ENCODE measurements around the gene TAF1B. TPM values are rescaled to one million over a fixed set of nuclear protein-coding genes. Genes with fewer than 3 reads are reported as not detected.

The TAF1B gene
- 10.1 TPM for polyA plus RNA-seq (2013)

GRCh38 chr2:9843229-9844035, at the start of gene TAF1B:
Gene TAF1B, plus strand, starts transcription at chr2:9843474. Its CDS starts 68 bp downstream, at chr2:9843542.
- peaks cover 8 to 21% (median 16%) of the 10 kb centered on the region in 4 experiments for H3K4me1 ChIP-seq (ENCODE audit: control extremely low read depth in 1 of 4, control insufficient read depth in 4 of 4, insufficient read depth in 4 of 4, low read length in 3 of 4)
- H3K27ac ChIP-seq (ENCODE audit: insufficient read depth in 1 of 2, low read depth in 1 of 2, low read length in 2 of 2, poor library complexity in 1 of 2, severe bottlenecking in 2 of 2), result peak within 1 kb of the TSS in 1 of 2 experiments; percentile 74
- no peaks in the 10 kb centered on the region for H3K27me3 ChIP-seq (replicated peaks in 2 of 5; ENCODE audit: control insufficient read depth in 4 of 5, insufficient read depth in 5 of 5, low read length in 4 of 5)
- H3K36me3 ChIP-seq (ENCODE audit: control insufficient read depth in 4 of 4, insufficient read depth in 4 of 4, low read length in 3 of 4), result peaks cover 0 to 16% (median 3%) of the 10 kb centered on the region in 4 experiments
- ChIA-PET CTCF (interaction anchor here (0.8 to 2.1 kb wide), 6 partner anchors 12 to 44 kb away, joined by 3 to 9 read pairs (median 4); no protein-coding TSS in a partner anchor), POLR2A (interaction anchor here (0.6 to 1.2 kb wide), 3 partner anchors 200 to 1751 kb away, joined by 3 to 7 read pairs (median 3); partner anchors contain the start of gene KLF11)
- WGBS (ENCODE audit: insufficient coverage), result 1% methylated on average over 37 of the region's 70 CpGs
- H3K9me3 ChIP-seq (ENCODE audit: control extremely low read depth in 1 of 5, control insufficient read depth in 4 of 5, insufficient read depth in 2 of 5, low read depth in 1 of 5, low read length in 4 of 5), result no peaks in the 10 kb centered on the region
- H3K4me3 ChIP-seq (ENCODE audit: control insufficient read depth in 1 of 7, extremely low read depth in 1 of 7, insufficient read depth in 4 of 7, low read depth in 2 of 7, low read length in 6 of 7), result peak within 1 kb of the TSS; percentile 72 to 95 (median 78)
- peak; percentile 95 to 98 (median 97) for DNase-seq

DNA sequence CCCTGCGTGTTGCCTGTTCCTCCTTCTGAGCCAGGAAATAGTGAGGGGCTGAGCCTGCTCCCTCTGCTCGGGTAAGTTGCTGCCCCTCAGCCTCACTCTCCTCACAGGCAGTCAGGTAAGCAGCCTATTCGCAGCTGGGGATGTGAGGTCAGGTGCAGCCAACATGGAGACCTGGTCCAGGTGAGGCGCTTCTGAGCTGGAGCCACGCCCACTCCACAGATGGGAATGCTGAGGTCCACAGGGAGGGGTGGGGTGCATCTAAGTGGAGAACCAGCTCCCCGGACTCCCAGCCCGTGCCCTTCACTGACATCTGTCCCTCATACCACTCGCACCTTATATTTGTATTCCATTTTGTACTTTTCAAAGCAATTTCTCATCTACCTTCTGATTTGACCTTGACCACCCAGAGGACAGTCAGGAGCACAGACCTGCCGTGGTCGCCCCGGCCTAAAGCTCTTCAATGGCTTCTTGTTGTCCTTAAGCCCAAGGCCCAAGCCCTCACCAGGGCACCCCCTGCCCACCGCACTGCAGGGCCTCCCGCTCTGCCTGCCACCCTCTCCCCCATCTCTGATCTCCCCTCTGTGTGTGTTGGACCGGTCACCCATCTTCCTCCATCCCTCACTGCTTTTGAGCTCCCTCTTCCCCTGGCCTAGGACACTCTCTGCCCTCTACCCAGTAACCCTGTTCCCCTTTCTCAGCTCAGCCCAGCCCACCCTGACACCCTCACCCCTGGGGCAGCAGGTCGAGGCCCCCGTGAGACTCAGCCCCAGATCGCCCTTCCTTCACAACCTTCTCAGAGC, 49.2 kb upstream of the TAF1B start:
- CTCF ChIA-PET, result interaction anchor here (1.0 to 1.2 kb wide), 2 partner anchors 25 to 238 kb away, joined by 3 to 4 read pairs; partner anchors contain the start of gene ADAM17
- no peak for DNase-seq
- Histone ChIP-seq H3K9me3 (ENCODE audit: control extremely low read depth in 1 of 5, control insufficient read depth in 4 of 5, insufficient read depth in 2 of 5, low read depth in 1 of 5, low read length in 4 of 5) (no peaks in the 10 kb centered on the region), H3K4me1 (ENCODE audit: control extremely low read depth in 1 of 4, control insufficient read depth in 4 of 4, insufficient read depth in 4 of 4, low read length in 3 of 4) (peaks cover 2 to 23% (median 18%) of the 10 kb centered on the region in 4 experiments), H3K27ac (ENCODE audit: insufficient read depth in 1 of 2, low read depth in 1 of 2, low read length in 2 of 2, poor library complexity in 1 of 2, severe bottlenecking in 2 of 2) (no peak overlapping the region), H3K27me3 (replicated peaks in 2 of 5; ENCODE audit: control insufficient read depth in 4 of 5, insufficient read depth in 5 of 5, low read length in 4 of 5) (no peaks in the 10 kb centered on the region), H3K36me3 (ENCODE audit: control insufficient read depth in 4 of 4, insufficient read depth in 4 of 4, low read length in 3 of 4) (no peaks in the 10 kb centered on the region), H3K4me3 (ENCODE audit: control insufficient read depth in 1 of 7, extremely low read depth in 1 of 7, insufficient read depth in 4 of 7, low read depth in 2 of 7, low read length in 6 of 7) (no peak overlapping the region)
- 90% methylated on average over 16 of the region's 17 CpGs for WGBS (ENCODE audit: insufficient coverage)
- POLR2A ChIA-PET, result no interaction called here

DNA sequence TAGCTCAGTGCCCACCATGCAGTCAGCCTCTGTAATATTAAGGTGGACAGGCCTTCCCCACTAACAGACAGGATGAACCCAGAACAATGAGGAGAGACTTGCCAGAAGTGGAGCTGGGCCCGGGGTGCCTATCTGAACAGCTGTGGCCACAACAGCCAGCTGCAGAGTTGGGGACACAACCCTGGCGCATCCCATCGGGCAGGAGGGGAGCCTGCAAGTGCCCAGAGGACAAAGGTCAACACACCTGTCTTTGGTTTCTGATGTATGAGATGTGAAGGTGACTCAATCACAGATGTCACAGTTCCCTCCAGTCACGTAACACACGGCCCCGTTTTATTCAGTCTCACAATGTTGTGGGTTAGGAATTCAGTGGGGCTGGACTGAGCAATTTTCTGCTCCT, 48.2 kb upstream of the TAF1B start:
- no peaks in the 10 kb centered on the region for H3K36me3 ChIP-seq (ENCODE audit: control insufficient read depth in 4 of 4, insufficient read depth in 4 of 4, low read length in 3 of 4)
- H3K27ac ChIP-seq (ENCODE audit: insufficient read depth in 1 of 2, low read depth in 1 of 2, low read length in 2 of 2, poor library complexity in 1 of 2, severe bottlenecking in 2 of 2), result no peak overlapping the region
- no peaks in the 10 kb centered on the region for H3K27me3 ChIP-seq (replicated peaks in 2 of 5; ENCODE audit: control insufficient read depth in 4 of 5, insufficient read depth in 5 of 5, low read length in 4 of 5)
- ChIA-PET POLR2A (no interaction called here), CTCF (interaction anchor here (1.2 kb wide), 1 partner anchor 239 kb away, joined by 3 read pairs; the partner anchor contains the start of gene ADAM17)
- peaks cover 3 to 32% (median 26%) of the 10 kb centered on the region in 4 experiments for H3K4me1 ChIP-seq (ENCODE audit: control extremely low read depth in 1 of 4, control insufficient read depth in 4 of 4, insufficient read depth in 4 of 4, low read length in 3 of 4)
- H3K4me3 ChIP-seq (ENCODE audit: control insufficient read depth in 1 of 7, extremely low read depth in 1 of 7, insufficient read depth in 4 of 7, low read depth in 2 of 7, low read length in 6 of 7), result no peak overlapping the region
- no peak for DNase-seq
- H3K9me3 ChIP-seq (ENCODE audit: control extremely low read depth in 1 of 5, control insufficient read depth in 4 of 5, insufficient read depth in 2 of 5, low read depth in 1 of 5, low read length in 4 of 5), result no peaks in the 10 kb centered on the region
- WGBS (ENCODE audit: insufficient coverage), result 79% methylated on average over 4 of the region's 6 CpGs

- Histone ChIP-seq H3K36me3 (ENCODE audit: control insufficient read depth in 4 of 4, insufficient read depth in 4 of 4, low read length in 3 of 4) (no peaks in the 10 kb centered on the region), H3K27ac (ENCODE audit: insufficient read depth in 1 of 2, low read depth in 1 of 2, low read length in 2 of 2, poor library complexity in 1 of 2, severe bottlenecking in 2 of 2) (no peak overlapping the region), H3K27me3 (replicated peaks in 2 of 5; ENCODE audit: control insufficient read depth in 4 of 5, insufficient read depth in 5 of 5, low read length in 4 of 5) (no peaks in the 10 kb centered on the region), H3K9me3 (ENCODE audit: control extremely low read depth in 1 of 5, control insufficient read depth in 4 of 5, insufficient read depth in 2 of 5, low read depth in 1 of 5, low read length in 4 of 5) (no peaks in the 10 kb centered on the region), H3K4me1 (ENCODE audit: control extremely low read depth in 1 of 4, control insufficient read depth in 4 of 4, insufficient read depth in 4 of 4, low read length in 3 of 4) (peaks cover 3 to 34% (median 26%) of the 10 kb centered on the region in 4 experiments), H3K4me3 (ENCODE audit: control insufficient read depth in 1 of 7, extremely low read depth in 1 of 7, insufficient read depth in 4 of 7, low read depth in 2 of 7, low read length in 6 of 7) (no peak overlapping the region)
- no peak for DNase-seq
- POLR2A ChIA-PET, result interaction anchor here (1.1 kb wide), 1 partner anchor 9 kb away, joined by 3 read pairs; no protein-coding TSS in a partner anchor
- WGBS (ENCODE audit: insufficient coverage), result 95% methylated on average over 7 of the region's 13 CpGs
- CTCF ChIA-PET, result interaction anchor here (1.0 to 1.6 kb wide), 2 partner anchors 9 to 26 kb away, joined by 4 to 6 read pairs; no protein-coding TSS in a partner anchor
These were observed 46.9 kb upstream of the TAF1B start for GRCh38 chr2:9796056-9797010.

GRCh38 chr2:9797086-9797485, 46.2 kb upstream of the TAF1B start:
- DNase-seq, result no peak
- Histone ChIP-seq H3K27ac (ENCODE audit: insufficient read depth in 1 of 2, low read depth in 1 of 2, low read length in 2 of 2, poor library complexity in 1 of 2, severe bottlenecking in 2 of 2) (no peak overlapping the region), H3K4me1 (ENCODE audit: control extremely low read depth in 1 of 4, control insufficient read depth in 4 of 4, insufficient read depth in 4 of 4, low read length in 3 of 4) (peaks cover 3 to 34% (median 26%) of the 10 kb centered on the region in 4 experiments), H3K9me3 (ENCODE audit: control extremely low read depth in 1 of 5, control insufficient read depth in 4 of 5, insufficient read depth in 2 of 5, low read depth in 1 of 5, low read length in 4 of 5) (no peaks in the 10 kb centered on the region), H3K36me3 (ENCODE audit: control insufficient read depth in 4 of 4, insufficient read depth in 4 of 4, low read length in 3 of 4) (no peaks in the 10 kb centered on the region), H3K27me3 (replicated peaks in 2 of 5; ENCODE audit: control insufficient read depth in 4 of 5, insufficient read depth in 5 of 5, low read length in 4 of 5) (no peaks in the 10 kb centered on the region), H3K4me3 (ENCODE audit: control insufficient read depth in 1 of 7, extremely low read depth in 1 of 7, insufficient read depth in 4 of 7, low read depth in 2 of 7, low read length in 6 of 7) (no peak overlapping the region)
- WGBS (ENCODE audit: insufficient coverage), result 100% methylated on average over 4 of the region's 4 CpGs
- ChIA-PET POLR2A (no interaction called here), CTCF (interaction anchor here (1.0 to 1.6 kb wide), 2 partner anchors 9 to 26 kb away, joined by 4 to 6 read pairs; no protein-coding TSS in a partner anchor)
